Measurements from ENCODE around the gene GLIPR1.
"Not testable (repeated sequence)": the region's sequence is repeated elsewhere in the genome, so short reads cannot be mapped to it uniquely, and the experiment has no call there.

GLIPR1 gene

DNA sequence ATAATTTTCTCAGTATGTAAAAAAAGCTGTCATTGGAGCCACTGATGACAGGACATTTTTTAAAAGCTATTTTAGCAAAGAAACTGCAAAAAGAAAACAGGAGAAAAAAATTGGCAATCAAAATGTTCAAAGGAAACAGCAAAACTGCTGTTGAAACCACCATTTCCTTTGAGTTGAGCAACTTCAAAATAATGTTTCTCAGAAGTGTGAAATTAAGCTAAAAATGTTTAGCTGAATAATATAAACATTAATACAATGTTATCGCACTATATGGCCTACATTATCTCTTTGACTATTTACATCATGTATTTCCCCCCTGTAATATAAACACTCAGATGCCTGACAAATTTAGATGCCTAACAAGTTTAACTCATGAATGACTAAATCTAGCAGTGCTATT lies 23.4 kb upstream of the GLIPR1 start:
- TF ChIP-seq CTCF (conservative IDR thresholded peaks at IDR 0.05) = no peak
- no peak overlapping the region for H3K27ac ChIP-seq

DNA sequence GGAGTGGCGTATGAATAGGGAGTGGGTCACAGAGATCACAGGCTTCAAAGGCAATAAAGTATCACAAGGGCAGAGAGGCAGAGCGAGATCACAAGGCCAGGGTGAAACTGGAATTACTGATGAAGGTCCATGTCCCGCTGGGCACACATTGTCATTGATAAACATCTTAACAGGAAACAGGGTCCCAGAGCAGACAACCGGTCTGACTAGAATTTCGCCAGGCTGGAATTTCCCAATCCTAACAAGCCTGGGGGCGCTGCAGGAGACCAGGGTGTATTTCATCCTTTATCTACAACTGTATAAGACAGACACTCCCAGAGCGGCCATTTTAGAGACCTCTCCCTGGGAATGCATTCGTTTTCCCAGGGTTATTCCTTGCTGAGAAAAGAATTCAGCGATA lies 22.7 kb upstream of the GLIPR1 start:
- not testable (repeated sequence) for H3K27ac ChIP-seq

- peak overlapping the region; percentile 54 for H3K27ac ChIP-seq
- no peak for TF ChIP-seq CTCF (conservative IDR thresholded peaks at IDR 0.05)
Observed at GRCh38 chr12:75459755-75460154, 20.8 kb upstream of the GLIPR1 start.

- peak overlapping the region; percentile 54 for H3K27ac ChIP-seq
- TF ChIP-seq CTCF (conservative IDR thresholded peaks at IDR 0.05) = no peak
Observed at GRCh38 chr12:75460204-75460603, 20.4 kb upstream of the GLIPR1 start.

DNA sequence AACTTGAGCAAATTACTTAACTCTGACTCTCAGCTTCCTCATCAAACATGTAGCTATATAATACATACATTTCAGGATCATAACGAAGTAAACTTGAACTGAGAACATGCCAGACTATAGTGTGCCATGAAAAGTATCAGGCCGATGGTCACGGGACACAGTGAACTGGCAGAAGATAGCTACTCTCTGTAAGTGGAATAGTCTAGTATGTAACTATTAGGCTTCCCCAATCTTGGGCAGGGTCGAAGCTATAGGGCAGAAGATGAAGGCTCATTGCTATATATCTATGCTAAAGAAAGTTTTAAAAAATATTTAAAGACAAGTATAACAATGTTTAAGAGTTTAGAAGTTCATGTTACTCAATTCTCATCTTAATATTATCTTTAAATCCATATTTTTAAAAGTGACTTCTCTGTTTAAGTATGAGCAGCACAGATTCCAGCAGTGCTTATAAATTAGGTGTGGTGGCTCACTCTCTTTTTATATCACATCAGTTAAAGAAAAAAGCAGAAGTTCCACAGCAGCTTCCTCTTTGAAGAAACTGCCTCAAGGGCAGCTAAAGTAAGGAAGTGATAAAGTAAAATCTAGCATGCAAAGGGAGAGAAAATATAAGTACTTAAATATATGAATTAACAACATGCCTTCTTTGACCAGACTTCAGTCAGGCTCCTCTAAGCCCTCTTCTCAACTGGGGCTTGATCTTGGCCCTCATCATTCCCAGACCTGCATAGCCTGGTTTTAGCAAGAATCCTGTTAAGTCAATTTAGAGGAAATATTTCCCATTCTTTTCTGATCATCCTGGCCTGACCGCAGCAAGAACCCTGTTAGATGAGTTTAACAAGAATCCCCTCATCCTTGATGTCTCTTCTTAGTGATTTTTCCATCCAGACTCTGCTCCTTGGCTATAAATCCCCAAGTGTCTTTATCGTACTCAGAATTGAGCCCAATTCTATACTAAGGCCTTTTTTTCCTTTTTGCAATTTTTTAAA lies 8.4 kb upstream of the GLIPR1 start:
- no peak for TF ChIP-seq CTCF (conservative IDR thresholded peaks at IDR 0.05)
- no peak overlapping the region for H3K27ac ChIP-seq

DNA sequence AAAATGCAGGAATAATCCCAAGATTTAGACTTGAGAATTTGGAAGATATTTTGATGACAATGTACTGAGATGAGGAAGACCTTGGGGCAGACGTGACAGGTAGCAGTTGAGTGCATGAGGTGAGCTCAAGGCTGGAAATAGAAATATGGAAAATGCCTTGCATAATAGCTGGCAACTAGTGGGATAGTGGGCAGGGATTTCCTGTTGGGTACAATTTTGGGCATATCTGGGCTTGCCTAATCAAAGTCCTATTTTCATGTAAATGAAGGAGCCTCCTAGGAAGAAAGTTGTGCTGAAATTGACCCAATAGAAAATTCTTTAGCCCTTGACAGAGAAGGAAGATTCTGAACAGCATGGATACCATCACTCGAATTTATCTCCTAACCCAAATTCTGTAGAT lies 6.4 kb upstream of the GLIPR1 start:
- TF ChIP-seq CTCF (conservative IDR thresholded peaks at IDR 0.05) = no peak
- H3K27ac ChIP-seq = no peak overlapping the region

DNA sequence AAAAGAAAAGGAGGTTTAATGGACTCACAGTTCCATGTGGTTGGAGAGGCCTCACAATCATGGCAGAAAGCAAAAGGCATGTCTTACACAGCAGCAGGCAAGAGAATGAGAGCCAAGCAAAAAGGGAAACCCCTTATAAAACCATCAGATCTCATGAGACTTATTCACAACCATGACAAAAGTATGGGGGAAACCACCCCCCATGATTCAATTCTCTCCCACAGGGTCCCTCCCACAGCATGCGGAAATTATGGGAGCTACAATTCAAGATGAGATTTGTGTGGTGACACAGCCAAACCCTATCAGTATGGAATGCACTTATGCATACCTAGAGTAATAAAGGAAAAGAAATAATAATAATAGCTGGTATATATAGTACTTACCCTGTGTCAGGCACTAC lies 4.5 kb upstream of the GLIPR1 start:
- TF ChIP-seq CTCF (conservative IDR thresholded peaks at IDR 0.05) = no peak
- H3K27ac ChIP-seq = no peak overlapping the region

- no peak overlapping the region for H3K27ac ChIP-seq
- no peak for TF ChIP-seq CTCF (conservative IDR thresholded peaks at IDR 0.05)
Observed at GRCh38 chr12:75477137-75477536, 3.4 kb upstream of the GLIPR1 start.
